GM12878 (cell line): ENCODE results near the gene CMA1. TPM values are rescaled to one million over a fixed set of nuclear protein-coding genes. Genes with fewer than 3 reads are reported as not detected.

Experiments used
- ATAC-seq: fragments of 200-7000 bp; cut with Tn5 transposase; 3 replicates; pipeline ENCODE4 v1.9.1; 2020; ENCODE audit warnings: mild to moderate bottlenecking, moderate library complexity
- BruUV-seq: library from RNA; stranded (reverse); fragments of 400-500 nt; replicated peaks from 2 replicates; lab custom pipeline; 2021; lab: Mats Ljungman, UMichigan
- CTCF ChIA-PET: fragments of 300-600 bp; sonication (Branson Sonifier 250); formaldehyde crosslinking; extraction: SDS; loops from one replicate; lab custom pipeline; 2021; ENCODE audit warnings: inconsistent platforms; lab: Yijun Ruan, JAX
- POLR2A ChIA-PET: fragments of 350-600 bp; formaldehyde crosslinking; extraction: SDS; loops from one replicate; lab custom pipeline; 2021; ENCODE audit warnings: inconsistent platforms; lab: Charles Lee
- RAD21 ChIA-PET: fragments of 300-600 bp; sonication (Branson Sonifier 250); formaldehyde crosslinking; loops from one replicate; lab custom pipeline; 2023; ENCODE audit warnings: antibody characterized with exemption; ENCODE audit not compliant: unreplicated experiment; lab: Charles Lee
- SMC1A ChIA-PET: fragments of 300-600 bp; sonication (Branson Sonifier 250); formaldehyde crosslinking; loops from one replicate; lab custom pipeline; 2023; ENCODE audit not compliant: unreplicated experiment, uncharacterized antibody; lab: Charles Lee
- DNase-seq: peaks from one replicate; pipeline ENCODE4 v3.0.0-alpha.2; 2011; ENCODE audit warnings: low read depth, low spot score
- FAIRE-seq: peaks from 3 replicates; lab custom pipeline; 2011; peaks lifted over from hg19 to GRCh38; lab: Jason Lieb, UNC
- H2AFZ ChIP-seq: 2 replicates; pipeline ENCODE4 v1.6.0; 2011; ENCODE audit warnings: low read depth, low read length, control low read depth; ENCODE audit not compliant: control insufficient read depth
- H3K27ac ChIP-seq: 2 replicates; pipeline ENCODE4 v1.5.1; 2011; ENCODE audit warnings: control low read depth; ENCODE audit not compliant: control insufficient read depth, insufficient read depth
- H3K27me3 ChIP-seq, 2 experiments: replicated peaks in 1 of 2; 2 replicates each; pipeline versions ENCODE4 v1.6.0 to v1.6.1; 2011; ENCODE audit warnings: low read length in 1 of 2; ENCODE audit not compliant: control insufficient read depth in 2 of 2, insufficient read depth in 2 of 2
- H3K36me3 ChIP-seq, 2 experiments: 2 replicates each; pipeline ENCODE4 v1.5.1; 2011; ENCODE audit warnings: low read length in 1 of 2; ENCODE audit not compliant: control insufficient read depth in 2 of 2, insufficient read depth in 2 of 2
- H3K4me1 ChIP-seq: 2 replicates; pipeline ENCODE4 v1.6.1; 2011; ENCODE audit warnings: mild to moderate bottlenecking, low read length, moderate library complexity, mixed read lengths; ENCODE audit not compliant: control insufficient read depth, insufficient read depth
- H3K4me2 ChIP-seq: 2 replicates; pipeline ENCODE4 v1.6.0; 2011; ENCODE audit warnings: control low read depth; ENCODE audit not compliant: control insufficient read depth, insufficient read depth
- H3K4me3 ChIP-seq: fragments of 200-600 bp; sonication (generic); 2 replicates; pipeline ENCODE4 v1.5.1; 2016
- H3K79me2 ChIP-seq: 2 replicates; pipeline ENCODE4 v1.6.0; 2011; ENCODE audit warnings: low read length; ENCODE audit not compliant: control insufficient read depth, insufficient read depth
- H3K9ac ChIP-seq: 2 replicates; pipeline ENCODE4 v1.8.0; 2011; ENCODE audit warnings: low read length, control low read depth, mixed read lengths; ENCODE audit not compliant: control insufficient read depth, insufficient read depth
- H3K9me3 ChIP-seq: replicated peaks from 3 replicates; pipeline ENCODE4 v1.5.1; 2011; ENCODE audit warnings: mild to moderate bottlenecking, low read length; ENCODE audit not compliant: control insufficient read depth, insufficient read depth
- H4K20me1 ChIP-seq: 2 replicates; pipeline ENCODE4 v1.6.0; 2011; ENCODE audit not compliant: control insufficient read depth, insufficient read depth
- BCLAF1 ChIP-seq: fragments of 450-650 bp; IDR thresholded peaks from 2 replicates; pipeline ENCODE4 v1.6.1; 2017; ENCODE audit warnings: antibody characterized with exemption, mild to moderate bottlenecking, moderate library complexity
- CBFB ChIP-seq: IDR thresholded peaks from 2 replicates; pipeline ENCODE4 v1.6.1; 2016; ENCODE audit warnings: antibody characterized with exemption, low read depth
- CEBPB ChIP-seq, 2 experiments: fragments of 150-350 bp in 1 of 2; IDR thresholded peaks; 2 replicates each; pipeline ENCODE4 v1.6.1; 2012 to 2014; ENCODE audit warnings: low read depth in 2 of 2, low read length in 2 of 2, borderline replicate concordance in 1 of 2, inconsistent platforms in 1 of 2
- CHD2 ChIP-seq: IDR thresholded peaks from 2 replicates; pipeline ENCODE4 v1.6.1; 2011; ENCODE audit warnings: low read depth, low read length, improper control_type of control experiment, borderline replicate concordance
- EP300 ChIP-seq, 2 experiments: fragments of 150-350 bp in 1 of 2; IDR thresholded peaks; 2 replicates each; pipeline ENCODE4 v1.6.1; 2011 to 2012; ENCODE audit warnings: low read depth in 2 of 2, low read length in 2 of 2, borderline replicate concordance in 1 of 2, improper control_type of control experiment in 1 of 2, inconsistent platforms in 1 of 2; ENCODE audit not compliant: control insufficient read depth in 1 of 2
- IKZF2 ChIP-seq, 2 experiments: fragments of 450-650 bp; IDR thresholded peaks; 2 replicates each; pipeline ENCODE4 v1.6.1; 2017; ENCODE audit warnings: mild to moderate bottlenecking in 2 of 2, moderate library complexity in 2 of 2
- NR2C2 ChIP-seq: IDR thresholded peaks from 2 replicates; pipeline ENCODE4 v1.6.1; 2011; ENCODE audit warnings: borderline replicate concordance, low read depth; ENCODE audit not compliant: control insufficient read depth, insufficient read length
- PAX5 ChIP-seq: IDR thresholded peaks from 2 replicates; pipeline ENCODE4 v1.6.1; 2011; ENCODE audit warnings: low read depth, low read length, borderline replicate concordance
- RB1 ChIP-seq: fragments of 450-650 bp; formaldehyde crosslinking; IDR thresholded peaks from 2 replicates; pipeline ENCODE4 v1.6.1; 2017; ENCODE audit warnings: mild to moderate bottlenecking, borderline replicate concordance
- RELA ChIP-seq: fragments of 450-650 bp; IDR thresholded peaks from 2 replicates; pipeline ENCODE4 v1.8.0; 2014; ENCODE audit warnings: borderline replicate concordance; ENCODE audit not compliant: partially characterized antibody
- SMC3 ChIP-seq: IDR thresholded peaks from 2 replicates; pipeline ENCODE4 v1.6.1; 2011; ENCODE audit warnings: low read length, improper control_type of control experiment, borderline replicate concordance
- SP1 ChIP-seq: IDR thresholded peaks from one replicate; pipeline ENCODE4 v1.6.1; 2011; ENCODE audit warnings: low read depth, low read length
- SUPT20H ChIP-seq: IDR thresholded peaks from 2 replicates; pipeline ENCODE4 v1.6.1; 2011; ENCODE audit warnings: low read depth, mild to moderate bottlenecking, low read length, moderate library complexity, borderline replicate concordance; ENCODE audit not compliant: control insufficient read depth
- TCF7 ChIP-seq: IDR thresholded peaks from 2 replicates; pipeline ENCODE4 v1.6.1; 2014; ENCODE audit warnings: antibody characterized with exemption, borderline replicate concordance
- ZNF622 ChIP-seq: fragments of 450-650 bp; IDR thresholded peaks from 2 replicates; pipeline ENCODE4 v1.6.1; 2017; ENCODE audit warnings: mild to moderate bottlenecking, inconsistent platforms
- WGBS: methylation state at CpG from one replicate; pipeline ENCODE4 v1.1.6; 2016; ENCODE audit warnings: low lambda C conversion rate; ENCODE audit not compliant: insufficient replicate concordance, insufficient coverage; ENCODE audit errors: missing lambda C conversion rate; 5-methylcytosine and 5-hydroxymethylcytosine counted together
- in situ Hi-C: fragments of 300-500 bp; cut with MboI; formaldehyde crosslinking; loops from 9 replicates; pipeline ENCODE4 v1.14.3; 2018; ENCODE audit warnings: mixed read lengths
- intact Hi-C: fragments of 100-400 bp; cut with micrococcal nuclease; formaldehyde crosslinking; loops from one replicate; pipeline ENCODE4 v1.14.2; 2022; ENCODE audit not compliant: unreplicated experiment
- polyA plus RNA-seq, 11 experiments: library from polyadenylated mRNA; depleted of rRNA in 4 of 11; unstranded in 6 of 11; stranded (reverse) in 5 of 11; fragments of >200 nt; fragmentation: Nextera tagmentation in 4 of 11; fragmentation: Illumina TruSeq in 1 of 11; extraction: Ambion mirVana in 4 of 11; extraction: Trizol in 1 of 11; gene quantifications; 1 replicate in 1 of 11; 2 replicates in 10 of 11; pipeline versions ENCODE4 v1.2.1 to v1.2.3, GENCODE V29; 2011 to 2016; ENCODE audit warnings: inconsistent platforms in 2 of 11, missing spikeins in 2 of 11, low read depth in 1 of 11
- total RNA-seq, 4 experiments: library from RNA; depleted of rRNA in 3 of 4; stranded (reverse); fragments of >200 nt in 3 of 4; fragmentation: Illumina TruSeq in 1 of 4; extraction: Trizol in 1 of 4; gene quantifications; 2 replicates each; pipeline versions ENCODE4 v1.2.1 to v1.2.3, GENCODE V29; 2013 to 2021

CMA1 gene
- total and polyA plus RNA-seq, 10 of the 15 experiments (the other 5 are each of a cell fraction or from before 2014, with no cell fraction given): not detected

- FAIRE-seq (no peak), DNase-seq (no peak), ATAC-seq (no peak)
- no peaks in the 10 kb centered on the region; the same call in 2 of the 3 replicates for H3K9me3 ChIP-seq
- no peaks in the 10 kb centered on the region for H3K36me3 ChIP-seq
- no TSS peak for BruUV-seq
- peaks cover 7% of the 10 kb centered on the region for H3K4me1 ChIP-seq
- H3K4me3 ChIP-seq: no peak overlapping the region
- no peaks in the 10 kb centered on the region for H3K79me2 ChIP-seq
- WGBS: 84% methylated on average over 3 of the region's 3 CpGs
- no peak overlapping the region for H3K4me2 ChIP-seq
- H3K27me3 ChIP-seq: no peaks in the 10 kb centered on the region
- ChIA-PET CTCF (interaction anchor here (1.5 kb wide), 1 partner anchor 23 kb away, joined by 5 read pairs; no protein-coding TSS in a partner anchor), RAD21 (no interaction called here), POLR2A (no interaction called here), SMC1A (interaction anchor here (0.6 kb wide), 1 partner anchor 251 kb away, joined by 3 read pairs; no protein-coding TSS in a partner anchor)
- intact Hi-C loops: no loop called here
- TF ChIP-seq SP1: no peak
- no peak for TF ChIP-seq IKZF2 (IDR thresholded peaks at IDR 0.05)
- no peak for TF ChIP-seq RELA
- no peak for TF ChIP-seq EP300 (IDR thresholded peaks at IDR 0.05; ENCODE audit: borderline replicate concordance in 1 of 2, control insufficient read depth in 1 of 2, low read depth in 2 of 2, low read length in 2 of 2)
- no peak for TF ChIP-seq BCLAF1
- no peak for TF ChIP-seq SMC3
- TF ChIP-seq CEBPB (IDR thresholded peaks at IDR 0.05; ENCODE audit: borderline replicate concordance in 1 of 2, low read depth in 2 of 2, low read length in 2 of 2): no peak
- no peak for TF ChIP-seq CHD2
- no peak for TF ChIP-seq TCF7
- no peak for TF ChIP-seq PAX5
- TF ChIP-seq NR2C2: no peak
- TF ChIP-seq SUPT20H: no peak
- TF ChIP-seq CBFB: no peak
- no peak for TF ChIP-seq RB1
- TF ChIP-seq ZNF622: no peak
- H3K9ac ChIP-seq: no peak overlapping the region
- H2AFZ ChIP-seq: no peak overlapping the region
- no peaks in the 10 kb centered on the region for H4K20me1 ChIP-seq
- no peak overlapping the region for H3K27ac ChIP-seq
- in situ Hi-C loops: no loop called here
Observed at GRCh38 chr14:24459331-24459730, 48.7 kb downstream of the CMA1 start.
